ENCODE measurements around the gene MACROD2. TPM values are rescaled to one million over a fixed set of nuclear protein-coding genes. Genes with fewer than 3 reads are reported as not detected.

Gene MACROD2
- total RNA-seq, 1 donor from 2014 or later = 2.5 TPM

GRCh38 chr20:15676815-15677214 lies 1681.5 kb downstream of the MACROD2 start:
- no peak overlapping the region for H3K27ac Mint-ChIP-seq (ENCODE audit: unreplicated experiment)
- no peak for DNase-seq (ENCODE audit: extremely low spot score, unreplicated experiment)
- H3K4me1 Mint-ChIP-seq (ENCODE audit: unreplicated experiment) = peaks cover 36% of the 10 kb centered on the region
- H3K36me3 Mint-ChIP-seq (ENCODE audit: unreplicated experiment) = no peaks in the 10 kb centered on the region
- no peak for TF ChIP-seq CTCF (IDR thresholded peaks at IDR 0.05)
- no peak overlapping the region for H3K4me3 Mint-ChIP-seq (ENCODE audit: unreplicated experiment)
- H3K27me3 Mint-ChIP-seq (ENCODE audit: unreplicated experiment) = no peaks in the 10 kb centered on the region
- H3K9me3 Mint-ChIP-seq (ENCODE audit: unreplicated experiment) = peaks cover 9% of the 10 kb centered on the region

- Mint-ChIP-seq H3K4me3 (ENCODE audit: unreplicated experiment) (peak overlapping the region; percentile 5), H3K4me1 (ENCODE audit: unreplicated experiment) (peaks cover 18% of the 10 kb centered on the region), H3K36me3 (ENCODE audit: unreplicated experiment) (no peaks in the 10 kb centered on the region), H3K27me3 (ENCODE audit: unreplicated experiment) (no peaks in the 10 kb centered on the region), H3K9me3 (ENCODE audit: unreplicated experiment) (no peaks in the 10 kb centered on the region), H3K27ac (ENCODE audit: unreplicated experiment) (peak overlapping the region; percentile 55)
- no peak for TF ChIP-seq CTCF (IDR thresholded peaks at IDR 0.05)
- no peak for DNase-seq (ENCODE audit: extremely low spot score, unreplicated experiment)
Measured at GRCh38 chr20:15682690-15683089, 1687.4 kb downstream of the MACROD2 start.

- Mint-ChIP-seq H3K27ac (ENCODE audit: unreplicated experiment) (no peak overlapping the region), H3K36me3 (ENCODE audit: unreplicated experiment) (no peaks in the 10 kb centered on the region), H3K4me3 (ENCODE audit: unreplicated experiment) (no peak overlapping the region), H3K4me1 (ENCODE audit: unreplicated experiment) (no peaks in the 10 kb centered on the region), H3K9me3 (ENCODE audit: unreplicated experiment) (peaks cover 20% of the 10 kb centered on the region), H3K27me3 (ENCODE audit: unreplicated experiment) (no peaks in the 10 kb centered on the region)
- no peak for DNase-seq (ENCODE audit: extremely low spot score, unreplicated experiment)
- no peak for TF ChIP-seq CTCF (IDR thresholded peaks at IDR 0.05)
Measured at GRCh38 chr20:15692570-15692969, 1697.3 kb downstream of the MACROD2 start.

GRCh38 chr20:15699431-15700146 lies 1704.3 kb downstream of the MACROD2 start:
- Mint-ChIP-seq H3K9me3 (ENCODE audit: unreplicated experiment) (peaks cover 12% of the 10 kb centered on the region), H3K36me3 (ENCODE audit: unreplicated experiment) (no peaks in the 10 kb centered on the region), H3K27ac (ENCODE audit: unreplicated experiment) (no peak overlapping the region), H3K4me1 (ENCODE audit: unreplicated experiment) (peaks cover 18% of the 10 kb centered on the region), H3K4me3 (ENCODE audit: unreplicated experiment) (no peak overlapping the region), H3K27me3 (ENCODE audit: unreplicated experiment) (no peaks in the 10 kb centered on the region)
- no peak for DNase-seq (ENCODE audit: extremely low spot score, unreplicated experiment)
- no peak for TF ChIP-seq CTCF (IDR thresholded peaks at IDR 0.05)

GRCh38 chr20:15700147-15700765 lies 1704.9 kb downstream of the MACROD2 start:
- Mint-ChIP-seq H3K36me3 (ENCODE audit: unreplicated experiment) (no peaks in the 10 kb centered on the region), H3K9me3 (ENCODE audit: unreplicated experiment) (peaks cover 10% of the 10 kb centered on the region), H3K27me3 (ENCODE audit: unreplicated experiment) (no peaks in the 10 kb centered on the region), H3K4me3 (ENCODE audit: unreplicated experiment) (no peak overlapping the region), H3K4me1 (ENCODE audit: unreplicated experiment) (peaks cover 18% of the 10 kb centered on the region), H3K27ac (ENCODE audit: unreplicated experiment) (no peak overlapping the region)
- TF ChIP-seq CTCF (IDR thresholded peaks at IDR 0.05) = no peak
- no peak for DNase-seq (ENCODE audit: extremely low spot score, unreplicated experiment)

All from osteocyte (in vitro differentiated cells).